ENCODE results near the gene NDUFC1. TPM values are rescaled to one million over a fixed set of nuclear protein-coding genes. Genes with fewer than 3 reads are reported as not detected.

NDUFC1 gene
- total and polyA plus RNA-seq, 2 donors (not counting 3 experiments of a cell fraction or from before 2014, with no cell fraction given), result 65.2 to 78.1 TPM

DNA sequence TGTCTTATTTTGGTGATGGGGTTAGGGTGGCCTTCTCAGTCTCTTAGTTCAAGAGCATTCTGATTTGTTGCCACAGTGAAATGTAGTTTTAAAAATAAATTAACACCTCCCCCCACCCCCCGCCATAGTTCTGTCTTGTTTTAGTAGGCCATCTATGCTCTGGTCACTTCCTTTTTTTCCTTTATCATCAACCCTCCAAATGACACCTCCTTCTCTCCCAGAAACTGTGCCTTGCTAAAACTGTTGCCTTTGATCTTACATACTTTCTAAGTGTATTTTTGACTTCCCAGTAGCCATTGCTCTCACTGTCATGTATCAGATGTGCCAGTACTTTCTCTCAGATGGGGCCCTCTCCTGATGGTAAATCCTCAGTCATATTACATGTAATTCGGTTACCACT is 14.5 kb upstream of the NDUFC1 start:
- Histone ChIP-seq H2AFZ (ENCODE audit: low read depth, low read length) (no peak overlapping the region), H3K4me2 (ENCODE audit: insufficient read depth, low read length) (no peak overlapping the region), H3K4me3 (replicated peaks in 1 of 3; ENCODE audit: insufficient read depth in 1 of 3, low read depth in 1 of 3, low read length in 3 of 3) (no peak overlapping the region), H3K27ac (ENCODE audit: insufficient read depth, low read depth, low read length) (no peak overlapping the region), H3K79me2 (ENCODE audit: control insufficient read depth, insufficient read depth, low read length) (peaks cover 99% of the 10 kb centered on the region), H3K4me1 (ENCODE audit: control insufficient read depth, extremely low read depth, insufficient read depth, low read length) (no peaks in the 10 kb centered on the region), H3K36me3 (ENCODE audit: control insufficient read depth in 2 of 2, extremely low read depth in 1 of 2, insufficient read depth in 2 of 2, low read length in 2 of 2) (no peaks in the 10 kb centered on the region), H3K9me3 (replicated peaks; ENCODE audit: control insufficient read depth, insufficient read depth, low read length) (no peaks in the 10 kb centered on the region), H3K27me3 (ENCODE audit: control insufficient read depth in 2 of 2, insufficient read depth in 2 of 2, low read length in 2 of 2) (no peaks in the 10 kb centered on the region), H3K9me1 (replicated peaks; ENCODE audit: control insufficient read depth, extremely low read depth, insufficient read depth, low read length) (no peaks in the 10 kb centered on the region), H4K20me1 (replicated peaks; ENCODE audit: control insufficient read depth, extremely low read depth, insufficient read depth, low read length) (peaks cover 15% of the 10 kb centered on the region), H3K9ac (replicated peaks; ENCODE audit: extremely low read depth, insufficient read depth, low read length) (no peak overlapping the region)
- no peak for DNase-seq (ENCODE audit: low read depth, low spot score)
- dilution Hi-C loops (cut with MboI; ENCODE audit: extremely low pct_ligation_motif_present, low sequenced_read_pairs) (no loop called here), intact Hi-C loops (cut with micrococcal nuclease) (no loop called here)
- no peak for TF ChIP-seq POLR2A (IDR thresholded peaks at IDR 0.05; ENCODE audit: low read depth, low read length)
- no peak for TF ChIP-seq JUN (IDR thresholded peaks at IDR 0.05; ENCODE audit: borderline replicate concordance, insufficient read depth, insufficient read length, low read depth)
- TF ChIP-seq, protein P1, sequence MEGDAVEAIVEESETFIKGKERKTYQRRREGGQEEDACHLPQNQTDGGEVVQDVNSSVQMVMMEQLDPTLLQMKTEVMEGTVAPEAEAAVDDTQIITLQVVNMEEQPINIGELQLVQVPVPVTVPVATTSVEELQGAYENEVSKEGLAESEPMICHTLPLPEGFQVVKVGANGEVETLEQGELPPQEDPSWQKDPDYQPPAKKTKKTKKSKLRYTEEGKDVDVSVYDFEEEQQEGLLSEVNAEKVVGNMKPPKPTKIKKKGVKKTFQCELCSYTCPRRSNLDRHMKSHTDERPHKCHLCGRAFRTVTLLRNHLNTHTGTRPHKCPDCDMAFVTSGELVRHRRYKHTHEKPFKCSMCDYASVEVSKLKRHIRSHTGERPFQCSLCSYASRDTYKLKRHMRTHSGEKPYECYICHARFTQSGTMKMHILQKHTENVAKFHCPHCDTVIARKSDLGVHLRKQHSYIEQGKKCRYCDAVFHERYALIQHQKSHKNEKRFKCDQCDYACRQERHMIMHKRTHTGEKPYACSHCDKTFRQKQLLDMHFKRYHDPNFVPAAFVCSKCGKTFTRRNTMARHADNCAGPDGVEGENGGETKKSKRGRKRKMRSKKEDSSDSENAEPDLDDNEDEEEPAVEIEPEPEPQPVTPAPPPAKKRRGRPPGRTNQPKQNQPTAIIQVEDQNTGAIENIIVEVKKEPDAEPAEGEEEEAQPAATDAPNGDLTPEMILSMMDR (IDR thresholded peaks at IDR 0.05; ENCODE audit: extremely low read depth in 1 of 2, insufficient read depth in 1 of 2, low read depth in 1 of 2, low read length in 2 of 2), result no peak
- TF ChIP-seq FOS (IDR thresholded peaks at IDR 0.05; ENCODE audit: borderline replicate concordance, insufficient read depth, low read length), result no peak
- no peak for TF ChIP-seq EZH2 (IDR thresholded peaks at IDR 0.05; ENCODE audit: borderline replicate concordance, low read depth, low read length, severe bottlenecking)
- no peak for TF ChIP-seq MYC (IDR thresholded peaks at IDR 0.05; ENCODE audit: low read depth, low read length)
- FAIRE-seq, result no peak
- ChIA-PET CTCF (interaction anchor here (0.9 kb wide), 1 partner anchor 286 kb away, joined by 4 read pairs; no protein-coding TSS in a partner anchor), POLR2A (no interaction called here)
- BruUV-seq (replicated peaks), result no TSS peak

DNA sequence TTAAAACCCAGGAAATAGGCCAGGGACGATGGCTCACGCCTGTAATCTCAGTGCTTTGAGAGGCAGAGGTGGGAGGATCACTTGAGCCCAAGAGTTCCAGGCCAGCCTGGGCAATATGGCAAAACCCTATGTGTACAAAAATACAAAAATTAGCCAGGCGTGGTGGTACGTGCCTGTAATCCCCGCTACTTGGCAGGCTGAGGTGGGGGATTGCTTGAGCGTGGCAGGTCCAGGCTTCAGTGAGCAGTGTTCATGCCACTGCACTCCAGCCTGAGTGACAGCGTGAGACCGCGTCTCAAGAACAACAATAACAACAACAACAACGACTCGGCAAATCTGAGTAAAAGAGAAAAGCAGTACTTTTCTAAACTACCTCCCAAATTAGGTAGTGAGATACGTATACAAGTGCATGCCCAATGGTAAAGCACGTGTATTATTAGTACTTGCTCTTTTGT is 13.0 kb upstream of the NDUFC1 start:
- no peak for FAIRE-seq
- no TSS peak for BruUV-seq (replicated peaks)
- Histone ChIP-seq H3K79me2 (ENCODE audit: control insufficient read depth, insufficient read depth, low read length) (peaks cover 100% of the 10 kb centered on the region), H3K36me3 (ENCODE audit: control insufficient read depth in 2 of 2, extremely low read depth in 1 of 2, insufficient read depth in 2 of 2, low read length in 2 of 2) (no peaks in the 10 kb centered on the region), H3K4me2 (ENCODE audit: insufficient read depth, low read length) (no peak overlapping the region), H3K9me1 (replicated peaks; ENCODE audit: control insufficient read depth, extremely low read depth, insufficient read depth, low read length) (no peaks in the 10 kb centered on the region), H3K27ac (ENCODE audit: insufficient read depth, low read depth, low read length) (no peak overlapping the region), H4K20me1 (replicated peaks; ENCODE audit: control insufficient read depth, extremely low read depth, insufficient read depth, low read length) (peaks cover 15% of the 10 kb centered on the region), H3K9me3 (replicated peaks; ENCODE audit: control insufficient read depth, insufficient read depth, low read length) (no peaks in the 10 kb centered on the region), H3K9ac (replicated peaks; ENCODE audit: extremely low read depth, insufficient read depth, low read length) (no peak overlapping the region), H3K4me3 (replicated peaks in 1 of 3; ENCODE audit: insufficient read depth in 1 of 3, low read depth in 1 of 3, low read length in 3 of 3) (no peak overlapping the region), H3K27me3 (ENCODE audit: control insufficient read depth in 2 of 2, insufficient read depth in 2 of 2, low read length in 2 of 2) (no peaks in the 10 kb centered on the region), H2AFZ (ENCODE audit: low read depth, low read length) (no peak overlapping the region), H3K4me1 (ENCODE audit: control insufficient read depth, extremely low read depth, insufficient read depth, low read length) (no peaks in the 10 kb centered on the region)
- no peak for DNase-seq (ENCODE audit: low read depth, low spot score)
- ChIA-PET CTCF (interaction anchor here (1.1 to 1.2 kb wide), 3 partner anchors 10 to 33 kb away, joined by 3 to 5 read pairs (median 4); no protein-coding TSS in a partner anchor), POLR2A (no interaction called here)
- TF ChIP-seq JUN (IDR thresholded peaks at IDR 0.05; ENCODE audit: borderline replicate concordance, insufficient read depth, insufficient read length, low read depth) (no peak), FOS (IDR thresholded peaks at IDR 0.05; ENCODE audit: borderline replicate concordance, insufficient read depth, low read length) (no peak), MYC (IDR thresholded peaks at IDR 0.05; ENCODE audit: low read depth, low read length) (no peak), GATA2 (IDR thresholded peaks at IDR 0.05; ENCODE audit: insufficient read depth, insufficient read length, low read depth, low read length) (no peak), EZH2 (IDR thresholded peaks at IDR 0.05; ENCODE audit: borderline replicate concordance, low read depth, low read length, severe bottlenecking) (no peak), POLR2A (IDR thresholded peaks at IDR 0.05; ENCODE audit: low read depth, low read length) (no peak), POLR2AphosphoS5 (IDR thresholded peaks at IDR 0.05; ENCODE audit: insufficient read depth, low read depth, low read length) (no peak)
- TF ChIP-seq, protein P1 (IDR thresholded peaks at IDR 0.05; ENCODE audit: extremely low read depth in 1 of 2, insufficient read depth in 1 of 2, low read depth in 1 of 2, low read length in 2 of 2), result no peak
- TF ChIP-seq, protein P2, sequence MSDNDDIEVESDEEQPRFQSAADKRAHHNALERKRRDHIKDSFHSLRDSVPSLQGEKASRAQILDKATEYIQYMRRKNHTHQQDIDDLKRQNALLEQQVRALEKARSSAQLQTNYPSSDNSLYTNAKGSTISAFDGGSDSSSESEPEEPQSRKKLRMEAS (IDR thresholded peaks at IDR 0.05; ENCODE audit: insufficient read depth, insufficient read length), result no peak
- intact Hi-C loops (cut with micrococcal nuclease) (no loop called here), dilution Hi-C loops (cut with MboI; ENCODE audit: extremely low pct_ligation_motif_present, low sequenced_read_pairs) (no loop called here)
